IMR-90 (cell line): ENCODE data around the gene MYOF. TPM values are rescaled to one million over a fixed set of nuclear protein-coding genes. Genes with fewer than 3 reads are reported as not detected.
A peak's percentile ranks its signal among the peaks of the same experiment; 100 is the strongest.

Source experiments
- ATAC-seq: fragments of 200-7000 bp; cut with Tn5 transposase; 2 replicates; pipeline ENCODE4 v1.9.1; 2020; ENCODE audit warnings: low read depth, mild to moderate bottlenecking, moderate library complexity
- BruUV-seq: library from RNA; stranded (reverse); fragments of 400-500 nt; replicated peaks from 2 replicates; lab custom pipeline; 2021; lab: Mats Ljungman, UMichigan
- CTCF ChIA-PET: fragments of 300-600 bp; formaldehyde crosslinking; extraction: SDS; loops from one replicate; lab custom pipeline; 2021; ENCODE audit warnings: antibody characterized with exemption; lab: Yijun Ruan, JAX
- POLR2A ChIA-PET: fragments of 300-600 bp; sonication (Branson Sonifier 250); formaldehyde crosslinking; loops from one replicate; lab custom pipeline; 2022; ENCODE audit warnings: antibody characterized with exemption; ENCODE audit not compliant: unreplicated experiment; lab: Charles Lee
- DNase-seq: peaks from one replicate; pipeline ENCODE4 v3.0.0; 2013
- H2AFZ ChIP-seq: replicated peaks from 2 replicates; pipeline ENCODE3; 2013; ENCODE audit warnings: low read length, mild to moderate bottlenecking; ENCODE audit not compliant: poor library complexity
- H2AK5ac ChIP-seq: 2 replicates; pipeline ENCODE4 v1.6.1; 2013; ENCODE audit warnings: low read depth, low read length, inconsistent platforms
- H2AK9ac ChIP-seq: replicated peaks from 2 replicates; pipeline ENCODE3; 2013; ENCODE audit warnings: mild to moderate bottlenecking, low read depth, low read length, moderate library complexity; ENCODE audit not compliant: poor library complexity
- H2BK120ac ChIP-seq: 2 replicates; pipeline ENCODE4 v1.6.1; 2013; ENCODE audit warnings: low read depth, low read length, inconsistent platforms
- H2BK15ac ChIP-seq: 3 replicates; pipeline ENCODE4 v1.6.1; 2013; ENCODE audit warnings: low read depth, low read length, inconsistent platforms
- H2BK20ac ChIP-seq: 2 replicates; pipeline ENCODE4 v1.6.1; 2013; ENCODE audit warnings: low read depth, mild to moderate bottlenecking, inconsistent platforms, low read length, moderate library complexity
- H2BK5ac ChIP-seq: 2 replicates; pipeline ENCODE4 v1.6.1; 2013; ENCODE audit warnings: mild to moderate bottlenecking, low read depth, low read length, inconsistent platforms; ENCODE audit not compliant: poor library complexity, severe bottlenecking
- H3K14ac ChIP-seq: replicated peaks from 2 replicates; pipeline ENCODE4 v1.6.1; 2013; ENCODE audit warnings: low read depth, low read length, inconsistent platforms
- H3K18ac ChIP-seq: 2 replicates; pipeline ENCODE4 v1.6.1; 2013; ENCODE audit warnings: low read depth, low read length, control low read depth
- H3K23ac ChIP-seq: 2 replicates; pipeline ENCODE4 v1.6.1; 2013; ENCODE audit warnings: low read depth, low read length, inconsistent platforms
- H3K27ac ChIP-seq: 2 replicates; pipeline ENCODE4 v1.5.1; 2013; ENCODE audit warnings: mild to moderate bottlenecking, control low read depth, low read length; ENCODE audit not compliant: insufficient read depth
- H3K27me3 ChIP-seq: 2 replicates; pipeline ENCODE4 v1.6.1; 2013; ENCODE audit warnings: low read length; ENCODE audit not compliant: control insufficient read depth, insufficient read depth
- H3K36me3 ChIP-seq: 2 replicates; pipeline ENCODE4 v1.6.1; 2013; ENCODE audit warnings: low read length, mixed read lengths; ENCODE audit not compliant: control insufficient read depth, insufficient read depth
- H3K4ac ChIP-seq: 2 replicates; pipeline ENCODE4 v1.6.1; 2013; ENCODE audit warnings: low read depth, low read length, inconsistent platforms
- H3K4me1 ChIP-seq: 2 replicates; pipeline ENCODE4 v1.6.1; 2013; ENCODE audit warnings: low read length, mixed read lengths; ENCODE audit not compliant: control insufficient read depth, insufficient read depth
- H3K4me2 ChIP-seq: 2 replicates; pipeline ENCODE4 v1.6.1; 2013; ENCODE audit warnings: low read depth, mild to moderate bottlenecking, control low read depth, low read length, moderate library complexity
- H3K4me3 ChIP-seq: 2 replicates; pipeline ENCODE4 v1.5.1; 2013; ENCODE audit warnings: low read depth, mild to moderate bottlenecking, control low read depth, low read length, moderate library complexity; ENCODE audit not compliant: insufficient read depth
- H3K56ac ChIP-seq: 2 replicates; pipeline ENCODE4 v1.6.1; 2013; ENCODE audit warnings: low read length, inconsistent platforms; ENCODE audit not compliant: insufficient read depth; ENCODE audit errors: extremely low read depth
- H3K79me1 ChIP-seq, 2 experiments: 2 replicates each; pipeline ENCODE4 v1.6.1; 2013; ENCODE audit warnings: low read length in 2 of 2, inconsistent platforms in 1 of 2, low read depth in 1 of 2
- H3K9ac ChIP-seq: 2 replicates; pipeline ENCODE4 v1.6.1; 2013; ENCODE audit warnings: low read depth, low read length, control low read depth
- H3K9me1 ChIP-seq: 2 replicates; pipeline ENCODE4 v1.6.1; 2013; ENCODE audit warnings: low read length, inconsistent platforms; ENCODE audit not compliant: insufficient read depth
- H3K9me3 ChIP-seq: 2 replicates; pipeline ENCODE4 v1.6.1; 2013; ENCODE audit warnings: low read length; ENCODE audit not compliant: control insufficient read depth, insufficient read depth
- H4K20me1 ChIP-seq: 2 replicates; pipeline ENCODE4 v1.6.1; 2013; ENCODE audit warnings: low read length, inconsistent platforms; ENCODE audit not compliant: insufficient read depth
- H4K5ac ChIP-seq: 2 replicates; pipeline ENCODE4 v1.6.1; 2013; ENCODE audit warnings: mild to moderate bottlenecking, low read depth, low read length, control low read depth
- H4K8ac ChIP-seq, 2 experiments: 2 replicates each; pipeline ENCODE4 v1.6.1; 2013; ENCODE audit warnings: low read depth in 2 of 2, low read length in 2 of 2, control low read depth in 1 of 2, inconsistent platforms in 1 of 2
- H4K91ac ChIP-seq: 2 replicates; pipeline ENCODE4 v1.6.1; 2013; ENCODE audit warnings: low read depth, low read length, inconsistent platforms; ENCODE audit not compliant: insufficient read depth
- BHLHE40 ChIP-seq: fragments of 150-350 bp; IDR thresholded peaks from 2 replicates; pipeline ENCODE4 v1.6.1; 2016; ENCODE audit warnings: mild to moderate bottlenecking, low read depth, low read length
- CEBPB ChIP-seq: IDR thresholded peaks from 2 replicates; pipeline ENCODE4 v1.6.1; 2012; ENCODE audit warnings: low read depth, low read length, improper control_type of control experiment
- CHD1 ChIP-seq: IDR thresholded peaks from 2 replicates; pipeline ENCODE4 v1.6.1; 2012; ENCODE audit warnings: low read depth, low read length, improper control_type of control experiment
- FOS ChIP-seq: fragments of 150-350 bp; IDR thresholded peaks from 2 replicates; pipeline ENCODE4 v1.6.1; 2016; ENCODE audit warnings: low read depth, low read length
- MAFK ChIP-seq: IDR thresholded peaks from 2 replicates; pipeline ENCODE4 v1.6.1; 2012; ENCODE audit warnings: low read depth, low read length, improper control_type of control experiment
- MAZ ChIP-seq: IDR thresholded peaks from 2 replicates; pipeline ENCODE4 v1.6.1; 2012; ENCODE audit warnings: low read depth, mild to moderate bottlenecking, low read length, improper control_type of control experiment, moderate library complexity, borderline replicate concordance
- MXI1 ChIP-seq: IDR thresholded peaks from 2 replicates; pipeline ENCODE4 v1.6.1; 2012; ENCODE audit warnings: low read depth, mild to moderate bottlenecking, low read length, moderate library complexity, borderline replicate concordance
- NFE2L2 ChIP-seq: fragments of 150-350 bp; IDR thresholded peaks from 2 replicates; pipeline ENCODE4 v1.6.1; 2016; ENCODE audit warnings: low read depth, mild to moderate bottlenecking, low read length
- POLR2A ChIP-seq: IDR thresholded peaks from 2 replicates; pipeline ENCODE4 v1.6.1; 2012; ENCODE audit warnings: mild to moderate bottlenecking, low read depth, low read length
- RAD21 ChIP-seq: IDR thresholded peaks from 2 replicates; pipeline ENCODE4 v1.6.1; 2012; ENCODE audit warnings: low read length, improper control_type of control experiment
- RCOR1 ChIP-seq: IDR thresholded peaks from 2 replicates; pipeline ENCODE4 v1.6.1; 2012; ENCODE audit warnings: mild to moderate bottlenecking, low read length, improper control_type of control experiment; ENCODE audit not compliant: insufficient replicate concordance
- RFX5 ChIP-seq: IDR thresholded peaks from 2 replicates; pipeline ENCODE4 v1.8.0; 2012; ENCODE audit warnings: low read depth, mild to moderate bottlenecking, low read length, moderate library complexity
- WGBS, 2 experiments: methylation state at CpG; one replicate each; pipeline versions ENCODE4 v1.1.5 to v1.1.7; 2013; ENCODE audit warnings: missing lambda C conversion rate in 2 of 2; ENCODE audit not compliant: insufficient read length in 1 of 2; ENCODE audit errors: extremely low coverage in 2 of 2; 5-methylcytosine and 5-hydroxymethylcytosine counted together
- dilution Hi-C: fragments of 300-500 bp; cut with HindIII; formaldehyde crosslinking; loops from one replicate; pipeline ENCODE4 v1.14.3; 2018; ENCODE audit warnings: low sequenced_read_pairs; ENCODE audit not compliant: unreplicated experiment
- in situ Hi-C: fragments of 300-500 bp; cut with MboI; formaldehyde crosslinking; loops from 3 replicates; pipeline ENCODE4 v1.14.3; 2019; ENCODE audit warnings: low sequenced_read_pairs, inconsistent platforms, mixed read lengths
- intact Hi-C: fragments of 100-400 bp; cut with micrococcal nuclease; formaldehyde crosslinking; loops from 2 replicates; pipeline ENCODE4 v1.10.0; 2022
- polyA plus RNA-seq, 3 experiments: library from polyadenylated mRNA; depleted of rRNA; stranded (reverse); fragments of >200 nt; gene quantifications; 2 replicates each; pipeline ENCODE4 v1.2.3, GENCODE V29; 2012; ENCODE audit warnings: low replicate concordance in 1 of 3
- total RNA-seq: library from RNA; depleted of rRNA; stranded (reverse); fragments of >200 nt; gene quantifications from 2 replicates; pipeline ENCODE4 v1.2.3, GENCODE V29; 2012
- TF ChIP-seq, protein P1 (sequence below): fragments of 150-350 bp; IDR thresholded peaks from 2 replicates; pipeline ENCODE4 v1.6.1; 2016; ENCODE audit warnings: low read depth, mild to moderate bottlenecking, low read length, moderate library complexity, borderline replicate concordance
- TF ChIP-seq, protein P2 (sequence below): fragments of 150-350 bp; IDR thresholded peaks from 2 replicates; pipeline ENCODE4 v1.6.1; 2017; ENCODE audit warnings: mild to moderate bottlenecking, antibody characterized with exemption, low read length, low read depth
- TF ChIP-seq, protein P3 (sequence below): conservative IDR thresholded peaks from 2 replicates; pipeline ENCODE4 v1.5.1; 2012; ENCODE audit warnings: mild to moderate bottlenecking, low read depth, low read length, improper control_type of control experiment

The MYOF gene
- total and polyA plus RNA-seq, 2 of the 4 experiments (the other 2 are of a cell fraction) = 221 to 281 TPM

- peak overlapping the region; percentile 70; the same call in 1 of the 2 replicates for H2BK20ac ChIP-seq
- H4K91ac ChIP-seq = peak overlapping the region; percentile 65
- intact Hi-C loops (no loop called here), dilution Hi-C loops (no loop called here), in situ Hi-C loops (no loop called here)
- no peak overlapping the region for H3K4me2 ChIP-seq
- H3K4ac ChIP-seq = peak overlapping the region; percentile 68; the same call in 1 of the 2 replicates
- H3K4me1 ChIP-seq = peaks cover 34% of the 10 kb centered on the region
- H3K4me3 ChIP-seq = no peak overlapping the region
- WGBS, 2 experiments = 100% methylated on average over 2 of the region's 6 CpGs; no CpG with 5 or more reads in 1 of the 2 experiments
- H3K23ac ChIP-seq = peak overlapping the region; percentile 60; the same call in 1 of the 2 replicates
- ChIA-PET POLR2A (no interaction called here), CTCF (interaction anchor here (3.0 kb wide), 1 partner anchor 48 kb away, joined by 11 read pairs; the partner anchor contains the start of gene MYOF)
- H4K20me1 ChIP-seq = peaks cover 3% of the 10 kb centered on the region; the same call in 1 of the 2 replicates
- peaks cover 41 to 65% of the 10 kb centered on the region in 2 experiments for H3K79me1 ChIP-seq
- H4K5ac ChIP-seq = peak overlapping the region; percentile 62
- H2BK15ac ChIP-seq = peak overlapping the region; percentile 73; the same call in 2 of the 3 replicates
- peak overlapping the region; percentile 61 to 69 for H4K8ac ChIP-seq
- H2BK120ac ChIP-seq = peak overlapping the region; percentile 56
- peak overlapping the region; percentile 84 for H3K27ac ChIP-seq
- ATAC-seq = no peak
- H3K9me1 ChIP-seq = peaks cover 14% of the 10 kb centered on the region
- no peak overlapping the region for H2AFZ ChIP-seq
- peak overlapping the region; percentile 99 for H2BK5ac ChIP-seq
- peak overlapping the region; percentile 38 for H2AK5ac ChIP-seq
- no TSS peak for BruUV-seq
- peak overlapping the region; percentile 94 for H3K18ac ChIP-seq
- no peak for DNase-seq
- H3K36me3 ChIP-seq = peaks cover 16% of the 10 kb centered on the region
- H2AK9ac ChIP-seq = no peak overlapping the region
- H3K27me3 ChIP-seq = no peaks in the 10 kb centered on the region
- H3K9me3 ChIP-seq = no peaks in the 10 kb centered on the region
- no peak overlapping the region for H3K9ac ChIP-seq
- TF ChIP-seq, protein P1, sequence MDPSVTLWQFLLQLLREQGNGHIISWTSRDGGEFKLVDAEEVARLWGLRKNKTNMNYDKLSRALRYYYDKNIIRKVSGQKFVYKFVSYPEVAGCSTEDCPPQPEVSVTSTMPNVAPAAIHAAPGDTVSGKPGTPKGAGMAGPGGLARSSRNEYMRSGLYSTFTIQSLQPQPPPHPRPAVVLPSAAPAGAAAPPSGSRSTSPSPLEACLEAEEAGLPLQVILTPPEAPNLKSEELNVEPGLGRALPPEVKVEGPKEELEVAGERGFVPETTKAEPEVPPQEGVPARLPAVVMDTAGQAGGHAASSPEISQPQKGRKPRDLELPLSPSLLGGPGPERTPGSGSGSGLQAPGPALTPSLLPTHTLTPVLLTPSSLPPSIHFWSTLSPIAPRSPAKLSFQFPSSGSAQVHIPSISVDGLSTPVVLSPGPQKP = no peak
- TF ChIP-seq, protein P2, sequence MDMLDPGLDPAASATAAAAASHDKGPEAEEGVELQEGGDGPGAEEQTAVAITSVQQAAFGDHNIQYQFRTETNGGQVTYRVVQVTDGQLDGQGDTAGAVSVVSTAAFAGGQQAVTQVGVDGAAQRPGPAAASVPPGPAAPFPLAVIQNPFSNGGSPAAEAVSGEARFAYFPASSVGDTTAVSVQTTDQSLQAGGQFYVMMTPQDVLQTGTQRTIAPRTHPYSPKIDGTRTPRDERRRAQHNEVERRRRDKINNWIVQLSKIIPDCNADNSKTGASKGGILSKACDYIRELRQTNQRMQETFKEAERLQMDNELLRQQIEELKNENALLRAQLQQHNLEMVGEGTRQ = no peak
- no peak for TF ChIP-seq BHLHE40
- no peak for TF ChIP-seq CEBPB
- no peak for TF ChIP-seq POLR2A
- no peak for TF ChIP-seq RAD21
- TF ChIP-seq MXI1 = no peak
- TF ChIP-seq RFX5 = no peak
- TF ChIP-seq CHD1 = no peak
- no peak for TF ChIP-seq RCOR1
- TF ChIP-seq, protein P3, sequence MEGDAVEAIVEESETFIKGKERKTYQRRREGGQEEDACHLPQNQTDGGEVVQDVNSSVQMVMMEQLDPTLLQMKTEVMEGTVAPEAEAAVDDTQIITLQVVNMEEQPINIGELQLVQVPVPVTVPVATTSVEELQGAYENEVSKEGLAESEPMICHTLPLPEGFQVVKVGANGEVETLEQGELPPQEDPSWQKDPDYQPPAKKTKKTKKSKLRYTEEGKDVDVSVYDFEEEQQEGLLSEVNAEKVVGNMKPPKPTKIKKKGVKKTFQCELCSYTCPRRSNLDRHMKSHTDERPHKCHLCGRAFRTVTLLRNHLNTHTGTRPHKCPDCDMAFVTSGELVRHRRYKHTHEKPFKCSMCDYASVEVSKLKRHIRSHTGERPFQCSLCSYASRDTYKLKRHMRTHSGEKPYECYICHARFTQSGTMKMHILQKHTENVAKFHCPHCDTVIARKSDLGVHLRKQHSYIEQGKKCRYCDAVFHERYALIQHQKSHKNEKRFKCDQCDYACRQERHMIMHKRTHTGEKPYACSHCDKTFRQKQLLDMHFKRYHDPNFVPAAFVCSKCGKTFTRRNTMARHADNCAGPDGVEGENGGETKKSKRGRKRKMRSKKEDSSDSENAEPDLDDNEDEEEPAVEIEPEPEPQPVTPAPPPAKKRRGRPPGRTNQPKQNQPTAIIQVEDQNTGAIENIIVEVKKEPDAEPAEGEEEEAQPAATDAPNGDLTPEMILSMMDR = no peak
- TF ChIP-seq MAFK = no peak
- TF ChIP-seq MAZ = no peak
- no peak for TF ChIP-seq NFE2L2
- TF ChIP-seq FOS = no peak
- peak overlapping the region; percentile 64 for H3K14ac ChIP-seq
- peak overlapping the region; percentile 22; the same call in 1 of the 2 replicates for H3K56ac ChIP-seq
Measured at GRCh38 chr10:93434991-93435491, 47.1 kb downstream of the MYOF start.
